CD4-positive, alpha-beta T cell treated with Interleukin-6 at 100 ng/mL for 8 hours (primary cell): ENCODE results near the gene CRB1.

ENCODE experiments used
- DNase-seq: peaks from one replicate; pipeline ENCODE4 v3.0.0-alpha.2; 2020; ENCODE audit warnings: mixed read lengths, low spot score

Gene CRB1

DNA sequence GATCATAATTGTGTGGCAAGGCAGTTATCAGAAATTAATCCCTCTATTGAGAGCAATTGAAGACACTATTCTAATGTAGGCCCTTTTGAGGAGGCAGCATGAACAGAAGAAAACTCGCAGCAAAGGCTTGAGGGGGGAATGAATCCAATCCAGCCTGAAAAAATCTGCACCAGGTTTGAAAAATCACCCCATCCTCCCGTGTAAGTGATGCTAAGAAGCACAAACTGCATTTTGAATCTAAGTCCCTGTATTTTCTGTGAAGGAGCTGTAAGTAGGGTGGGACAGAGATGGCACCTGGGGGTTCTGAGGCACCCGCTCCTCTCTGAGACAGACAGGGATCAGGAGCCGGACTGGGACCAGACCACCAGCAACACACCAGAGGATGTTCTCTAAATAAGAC lies at the start of gene CRB1:
TSS of gene CRB1 (plus strand) at position 241 of the 400 bp plus-strand sequence. CDS start 161 bp downstream, outside the sequence.
- DNase-seq, result no peak

GRCh38 chr1:197218857-197219256 lies 49.2 kb upstream of the CRB1 start:
- no peak for DNase-seq

- DNase-seq, result no peak
Measured at GRCh38 chr1:197222025-197222685, 45.9 kb upstream of the CRB1 start.

DNA sequence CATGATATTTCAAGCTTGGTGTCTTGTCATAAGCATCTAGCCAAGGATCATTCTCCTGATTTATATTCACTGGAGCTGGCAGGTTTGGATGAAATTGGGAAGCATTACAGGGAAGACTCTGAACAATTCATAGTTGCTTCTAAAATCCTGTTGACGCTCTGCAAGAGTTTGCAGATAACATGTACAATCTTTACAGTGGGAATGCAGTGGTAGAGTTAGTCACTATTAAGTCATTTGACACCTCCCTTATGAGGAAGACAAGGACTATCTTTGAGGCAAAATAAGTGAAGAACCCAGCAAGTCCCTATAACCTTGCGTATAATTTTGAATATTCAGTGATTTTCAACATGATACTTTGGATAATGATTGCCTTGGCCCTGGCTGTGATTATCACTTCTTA lies 45.3 kb upstream of the CRB1 start:
- DNase-seq, result no peak

DNA sequence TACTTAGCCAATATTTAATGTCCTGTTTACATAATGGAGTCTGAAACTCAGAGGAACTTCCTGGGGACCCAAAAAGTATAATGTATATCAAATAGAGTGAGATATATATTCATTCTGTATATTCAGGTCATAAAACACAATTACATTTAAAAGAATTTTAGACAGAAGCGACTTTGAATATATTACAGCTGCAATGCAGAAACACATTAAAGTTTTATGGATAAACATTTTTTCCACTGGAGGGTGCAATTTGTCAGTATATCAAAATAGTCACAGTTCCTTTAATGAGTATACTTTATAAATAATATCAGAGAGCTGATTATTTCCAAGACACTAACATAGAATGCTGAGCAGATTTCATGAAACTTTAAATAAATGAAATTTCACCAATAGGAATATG lies 43.9 kb upstream of the CRB1 start:
- no peak for DNase-seq

DNA sequence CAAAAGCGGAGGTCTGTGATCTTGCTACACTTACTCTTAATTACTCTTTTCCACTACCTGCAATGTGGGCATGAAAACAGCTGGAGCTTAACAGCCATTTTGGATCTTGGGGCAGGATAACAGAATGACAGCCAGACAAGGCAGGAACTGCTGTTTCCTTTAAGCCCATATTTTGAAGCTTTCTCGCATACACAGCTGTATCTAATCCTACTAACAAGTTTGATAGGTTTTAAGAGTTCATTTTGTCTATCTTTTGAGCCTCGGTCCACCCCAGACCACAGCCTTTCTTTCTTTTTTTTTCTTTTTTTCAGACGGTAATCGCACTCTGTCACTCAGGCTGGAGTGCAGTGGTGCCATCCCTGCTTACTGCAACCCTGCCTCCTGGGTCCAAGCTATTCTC lies 42.4 kb upstream of the CRB1 start:
- no peak for DNase-seq

DNA sequence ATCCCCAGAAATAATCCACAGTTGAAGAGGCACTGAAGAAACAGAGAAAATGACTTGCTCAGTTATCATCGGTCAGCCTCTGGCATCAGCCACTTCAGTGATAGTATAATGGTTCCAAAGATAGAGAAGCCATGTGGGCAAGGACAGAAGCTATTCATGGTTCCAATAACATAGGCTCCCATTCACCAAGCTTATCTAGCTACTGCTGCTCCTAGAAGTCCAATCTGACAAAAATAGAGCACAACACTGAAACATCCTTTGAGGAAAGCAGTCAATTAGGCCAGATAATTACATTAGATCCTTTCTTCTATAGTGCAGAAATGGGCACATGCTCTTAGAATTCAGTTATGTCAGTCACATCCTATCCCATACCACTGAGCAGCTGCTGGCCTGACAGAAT lies 33.5 kb upstream of the CRB1 start:
- DNase-seq, result no peak

GRCh38 chr1:197235355-197235754 lies 32.7 kb upstream of the CRB1 start:
- no peak for DNase-seq

DNA sequence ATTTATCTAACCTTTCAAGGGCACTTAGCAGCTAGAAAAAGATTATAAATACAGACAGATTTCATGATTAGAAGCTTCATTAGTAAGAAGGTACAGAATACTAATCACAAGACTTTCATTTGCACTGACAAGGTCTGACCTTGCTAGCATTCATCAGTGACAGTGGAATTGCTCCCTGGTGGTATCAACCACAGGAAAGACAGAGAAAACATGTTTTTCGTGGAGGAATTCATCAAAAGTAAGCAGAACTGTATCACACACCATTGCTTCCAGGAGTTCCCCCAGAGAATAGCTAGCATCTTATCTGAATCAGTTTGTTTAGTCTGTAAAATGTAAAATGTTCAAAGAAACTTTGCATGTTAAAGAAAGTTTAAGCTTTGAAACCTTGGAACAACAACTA lies 20.6 kb upstream of the CRB1 start:
- no peak for DNase-seq

- DNase-seq, result no peak
Measured at GRCh38 chr1:197249324-197249723, 18.7 kb upstream of the CRB1 start.

- DNase-seq, result no peak
Measured at GRCh38 chr1:197250616-197251015, 17.4 kb upstream of the CRB1 start.

DNA sequence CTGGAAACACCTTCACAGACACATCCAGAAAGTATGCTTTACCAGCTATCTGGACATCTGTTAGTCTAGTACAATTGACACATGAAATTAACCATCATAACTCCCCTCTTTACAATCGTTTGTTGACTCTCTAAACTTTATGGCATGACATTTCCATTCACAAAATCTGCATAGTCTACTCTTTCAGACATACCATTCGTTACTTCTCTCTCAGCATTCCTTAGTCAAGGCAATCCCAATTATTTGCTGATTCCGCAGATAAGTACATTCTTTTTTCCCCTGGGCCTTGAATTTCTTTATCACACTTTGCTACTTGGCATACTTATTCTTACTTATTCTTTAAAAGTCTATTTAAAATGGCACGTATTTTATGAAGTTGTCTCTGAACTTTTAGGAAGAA lies 15.1 kb upstream of the CRB1 start:
- no peak for DNase-seq

DNA sequence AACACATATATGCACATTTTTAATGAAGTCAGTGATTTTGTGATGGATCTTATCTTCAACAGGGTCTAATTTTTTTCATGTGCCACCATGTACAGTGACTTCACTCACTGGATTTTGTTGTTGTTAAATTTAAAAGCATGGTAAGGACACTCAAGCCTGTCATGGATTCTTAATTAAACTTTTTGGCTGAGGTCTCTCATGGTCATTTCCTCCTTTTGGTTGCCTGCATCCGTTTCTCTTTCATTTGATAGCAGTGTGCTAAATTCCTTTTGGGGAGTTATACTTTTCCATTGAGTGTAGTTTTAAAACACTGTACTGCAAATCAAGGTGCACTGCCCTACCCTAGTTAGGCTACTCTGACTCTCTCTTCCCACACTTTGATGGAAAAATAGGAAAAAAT lies 13.2 kb upstream of the CRB1 start:
- no peak for DNase-seq

GRCh38 chr1:197264936-197265567 lies 3.0 kb upstream of the CRB1 start:
- DNase-seq, result no peak

DNA sequence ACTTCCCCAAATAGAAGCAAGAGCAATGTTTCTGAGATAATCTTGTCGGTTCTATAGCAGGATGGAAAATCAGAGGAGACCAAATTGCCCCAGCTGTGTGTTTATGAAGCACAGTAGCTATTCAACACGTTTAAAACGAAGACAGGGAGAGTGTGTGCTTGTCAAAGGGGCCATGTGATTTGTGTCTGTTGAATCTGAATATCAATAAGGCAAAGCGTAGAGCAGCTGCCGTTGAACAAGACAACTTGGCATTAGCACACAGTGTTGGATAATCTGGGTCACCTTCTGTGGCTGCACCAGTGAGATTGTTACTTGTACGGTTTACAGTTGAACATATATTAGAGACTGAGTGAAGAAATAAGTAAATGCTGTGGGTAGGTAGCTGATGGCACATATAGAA lies 1.0 kb downstream of the CRB1 start:
- no peak for DNase-seq

- no peak for DNase-seq
Measured at GRCh38 chr1:197272791-197273190, 4.7 kb downstream of the CRB1 start.

DNA sequence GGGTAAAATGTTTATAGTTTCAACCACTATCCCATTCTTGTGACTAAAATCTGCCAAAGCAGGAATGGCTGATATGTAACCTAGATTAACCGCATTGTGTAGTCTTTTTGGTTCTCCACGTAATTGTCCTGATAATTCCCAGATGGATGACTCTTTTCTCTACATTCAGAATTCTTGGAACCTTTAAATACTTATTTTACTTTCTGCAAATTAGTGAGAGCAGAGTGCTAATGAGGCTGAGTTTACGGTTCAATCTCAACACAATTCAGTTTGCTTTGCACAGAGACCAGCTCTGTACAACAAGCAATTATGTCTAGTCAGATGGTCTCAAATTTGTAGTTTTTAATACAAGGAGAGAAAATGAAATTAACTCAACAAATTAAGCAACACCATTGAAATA lies 9.1 kb downstream of the CRB1 start:
- no peak for DNase-seq

DNA sequence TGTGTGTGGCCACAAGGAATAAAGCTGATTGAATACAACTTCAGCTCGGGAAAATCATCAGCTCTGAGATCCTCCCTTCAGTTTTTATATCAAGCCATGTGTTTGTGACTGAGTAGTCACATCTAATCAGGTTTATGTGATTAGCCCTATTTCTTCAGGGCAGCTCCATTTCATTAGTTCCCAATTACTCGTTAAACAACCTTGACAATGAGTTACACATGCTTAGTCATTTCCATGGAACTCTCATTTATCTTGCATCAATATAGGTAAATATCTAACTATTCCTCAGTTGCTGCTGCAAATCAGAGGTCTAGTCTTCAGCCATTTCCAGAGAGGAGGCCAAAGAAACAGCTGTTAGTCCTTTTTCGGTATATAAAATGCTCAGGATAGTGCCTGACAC lies 16.3 kb downstream of the CRB1 start:
- no peak for DNase-seq

- DNase-seq, result no peak
Measured at GRCh38 chr1:197284966-197285365, 16.9 kb downstream of the CRB1 start.

DNA sequence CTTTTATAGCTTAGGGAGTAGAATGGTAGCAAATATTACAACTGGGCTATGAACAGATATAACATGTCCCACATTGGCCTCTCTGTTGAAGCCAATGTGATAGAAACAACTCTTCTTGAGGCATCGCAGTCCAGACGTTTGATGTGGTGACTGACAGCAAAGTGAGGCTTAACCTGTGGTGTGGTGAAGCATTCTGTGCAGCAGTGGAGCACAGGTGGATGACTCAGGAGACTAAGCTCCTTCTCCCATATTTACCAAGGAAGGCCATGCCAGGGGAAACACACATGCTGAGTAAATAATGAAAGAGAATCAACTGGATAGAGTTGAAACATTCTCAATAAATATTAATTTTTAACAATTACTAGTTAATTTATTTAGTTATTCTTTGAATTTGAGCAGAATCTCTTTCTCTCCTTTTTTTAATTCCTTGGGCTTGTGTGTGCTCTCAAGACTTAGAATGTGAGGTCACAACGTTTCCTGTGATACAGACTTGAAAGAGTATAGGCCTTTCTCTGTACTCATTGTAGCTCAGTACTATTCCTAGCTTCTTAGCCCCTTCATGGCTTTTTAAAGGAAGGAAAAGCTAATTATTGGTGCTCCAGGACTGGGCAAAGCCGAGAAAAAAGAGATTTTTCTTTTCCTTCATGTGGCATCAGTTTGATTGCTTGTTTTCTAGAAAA lies 17.6 kb downstream of the CRB1 start:
- DNase-seq, result no peak

DNA sequence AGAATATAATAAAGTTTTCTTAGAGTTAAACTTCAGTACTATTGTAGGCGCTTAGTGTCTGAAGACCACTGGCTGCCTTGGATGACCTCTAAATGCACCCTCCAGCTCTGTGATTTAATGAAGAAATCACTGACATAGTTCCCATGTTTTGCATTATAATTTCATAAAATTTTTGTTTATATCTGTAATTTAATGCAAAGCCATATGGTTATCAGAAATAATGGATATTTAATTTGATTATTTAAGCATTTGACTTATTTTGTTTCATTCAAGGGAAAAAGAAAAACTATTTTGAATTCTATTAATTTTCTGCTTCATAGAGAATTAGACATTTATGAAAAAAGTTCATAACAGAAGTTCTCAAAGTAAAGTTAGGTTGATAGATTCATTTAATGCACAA lies 18.6 kb downstream of the CRB1 start:
- no peak for DNase-seq

DNA sequence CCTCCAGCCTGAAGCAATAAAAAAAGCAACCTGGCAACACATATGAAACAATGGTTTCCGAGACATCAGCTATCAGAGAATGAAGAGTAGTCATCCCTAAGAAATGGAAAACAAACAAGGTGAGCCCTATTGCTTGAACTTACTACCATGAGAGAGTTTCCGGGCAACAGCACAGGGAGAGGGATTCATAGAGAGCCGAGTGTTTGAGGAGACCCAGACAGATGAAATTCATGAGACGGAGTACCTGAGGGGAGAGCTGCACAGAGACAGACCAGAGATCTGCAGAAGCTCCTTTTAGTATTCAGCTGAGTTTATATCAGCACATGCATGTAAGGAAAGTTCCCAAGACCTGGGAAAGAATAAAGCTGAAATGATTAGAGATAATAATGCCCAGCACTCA lies 19.8 kb downstream of the CRB1 start:
- DNase-seq, result no peak

GRCh38 chr1:197302775-197303174 lies 34.7 kb downstream of the CRB1 start:
- no peak for DNase-seq

- no peak for DNase-seq
Measured at GRCh38 chr1:197303463-197303862, 35.4 kb downstream of the CRB1 start.
